Hepatocyte (in vitro differentiated cells): ENCODE measurements around the gene CLPSL1.

Experiments used
- CTCF ChIP-seq: fragments of 200-600 bp; sonication (generic); IDR thresholded peaks from 2 replicates; pipeline ENCODE4 v1.5.1; 2016; ENCODE audit warnings: antibody characterized with exemption, mild to moderate bottlenecking; ENCODE audit not compliant: poor library complexity
- EZH2 ChIP-seq: fragments of 200-600 bp; sonication (generic); IDR thresholded peaks from 2 replicates; pipeline ENCODE4 v1.6.1; 2016; ENCODE audit warnings: antibody characterized with exemption, mild to moderate bottlenecking, borderline replicate concordance
- EZH2phosphoT487 ChIP-seq: fragments of 200-600 bp; sonication (generic); IDR thresholded peaks from one replicate; pipeline ENCODE4 v1.6.1; 2018; ENCODE audit warnings: antibody characterized with exemption, mild to moderate bottlenecking, low read depth, moderate library complexity; ENCODE audit not compliant: unreplicated experiment, severe bottlenecking

- no peak for TF ChIP-seq CTCF
- no peak for TF ChIP-seq EZH2
- no peak for TF ChIP-seq EZH2phosphoT487
These were observed at the start of gene CLPSL1 for GRCh38 chr6:35780719-35781118.
